ENCODE results near the gene CRHR1. TPM values are rescaled to one million over a fixed set of nuclear protein-coding genes. Genes with fewer than 3 reads are reported as not detected.

The CRHR1 gene
- total and polyA plus RNA-seq, 2 of the 4 experiments (the other 2 are of a cell fraction) = not detected

DNA sequence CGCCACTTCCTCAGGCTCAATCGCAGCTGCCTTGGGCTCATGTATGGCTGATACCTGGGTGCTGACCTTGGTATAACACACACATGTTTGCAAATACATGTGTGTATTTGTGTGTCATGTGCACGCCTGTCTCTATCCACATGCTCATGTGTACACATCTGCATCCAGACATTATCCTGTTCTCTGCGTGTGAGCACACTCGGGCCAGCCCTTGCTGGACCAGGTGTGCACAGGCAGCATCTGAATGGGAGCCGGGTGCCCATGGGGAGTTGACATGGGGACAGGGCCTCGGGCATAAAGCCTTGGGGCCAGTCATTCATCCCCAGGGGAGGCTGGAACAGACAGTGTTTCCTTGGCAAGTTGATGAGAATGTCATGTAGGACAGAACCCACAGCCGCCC is 29.1 kb upstream of the CRHR1 start:
- WGBS, 2 experiments (ENCODE audit: extremely low coverage in 2 of 2, insufficient read length in 1 of 2) = 73% methylated on average over 2 of the region's 8 CpGs; no CpG with 5 or more reads in 1 of the 2 experiments
- intact Hi-C loops (cut with micrococcal nuclease) = no loop called here
- BruUV-seq (replicated peaks) = no TSS peak

More for the DNA sequence above, 29.1 kb upstream of the CRHR1 start:
- ChIA-PET CTCF (no interaction called here), POLR2A (ENCODE audit: unreplicated experiment) (no interaction called here)
- TF ChIP-seq FOS (IDR thresholded peaks at IDR 0.05; ENCODE audit: low read depth, low read length) (no peak), CEBPB (IDR thresholded peaks at IDR 0.05; ENCODE audit: low read depth, low read length) (no peak)
- TF ChIP-seq, protein P1, sequence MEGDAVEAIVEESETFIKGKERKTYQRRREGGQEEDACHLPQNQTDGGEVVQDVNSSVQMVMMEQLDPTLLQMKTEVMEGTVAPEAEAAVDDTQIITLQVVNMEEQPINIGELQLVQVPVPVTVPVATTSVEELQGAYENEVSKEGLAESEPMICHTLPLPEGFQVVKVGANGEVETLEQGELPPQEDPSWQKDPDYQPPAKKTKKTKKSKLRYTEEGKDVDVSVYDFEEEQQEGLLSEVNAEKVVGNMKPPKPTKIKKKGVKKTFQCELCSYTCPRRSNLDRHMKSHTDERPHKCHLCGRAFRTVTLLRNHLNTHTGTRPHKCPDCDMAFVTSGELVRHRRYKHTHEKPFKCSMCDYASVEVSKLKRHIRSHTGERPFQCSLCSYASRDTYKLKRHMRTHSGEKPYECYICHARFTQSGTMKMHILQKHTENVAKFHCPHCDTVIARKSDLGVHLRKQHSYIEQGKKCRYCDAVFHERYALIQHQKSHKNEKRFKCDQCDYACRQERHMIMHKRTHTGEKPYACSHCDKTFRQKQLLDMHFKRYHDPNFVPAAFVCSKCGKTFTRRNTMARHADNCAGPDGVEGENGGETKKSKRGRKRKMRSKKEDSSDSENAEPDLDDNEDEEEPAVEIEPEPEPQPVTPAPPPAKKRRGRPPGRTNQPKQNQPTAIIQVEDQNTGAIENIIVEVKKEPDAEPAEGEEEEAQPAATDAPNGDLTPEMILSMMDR (conservative IDR thresholded peaks at IDR 0.05; ENCODE audit: low read depth, low read length) = no peak
- Histone ChIP-seq H2BK15ac (ENCODE audit: low read depth, low read length) (no peak overlapping the region), H3K27me3 (ENCODE audit: control insufficient read depth, insufficient read depth, low read length) (peaks cover 15% of the 10 kb centered on the region; the same call in 1 of the 2 replicates), H2BK5ac (ENCODE audit: low read depth, low read length, poor library complexity, severe bottlenecking) (no peak overlapping the region), H2AK5ac (ENCODE audit: low read depth, low read length) (no peak overlapping the region), H3K56ac (ENCODE audit: extremely low read depth, insufficient read depth, low read length) (no peak overlapping the region), H3K9me1 (ENCODE audit: insufficient read depth, low read length) (no peaks in the 10 kb centered on the region), H4K91ac (ENCODE audit: insufficient read depth, low read depth, low read length) (no peak overlapping the region), H4K5ac (ENCODE audit: low read depth, low read length) (no peak overlapping the region), H3K4me3 (ENCODE audit: insufficient read depth, low read depth, low read length) (no peak overlapping the region), H3K79me1 (ENCODE audit: low read depth in 1 of 2, low read length in 2 of 2) (no peaks in the 10 kb centered on the region), H3K4me1 (ENCODE audit: control insufficient read depth, insufficient read depth, low read length) (no peaks in the 10 kb centered on the region), H3K9ac (ENCODE audit: low read depth, low read length) (no peak overlapping the region), H2AK9ac (replicated peaks; ENCODE audit: low read depth, low read length, poor library complexity) (no peak overlapping the region), H3K4me2 (ENCODE audit: low read depth, low read length) (no peak overlapping the region), H3K18ac (ENCODE audit: low read depth, low read length) (no peak overlapping the region), H2BK120ac (ENCODE audit: low read depth, low read length) (no peak overlapping the region), H3K36me3 (ENCODE audit: control insufficient read depth, insufficient read depth, low read length) (no peaks in the 10 kb centered on the region), H3K14ac (replicated peaks; ENCODE audit: low read depth, low read length) (no peak overlapping the region), H2BK20ac (ENCODE audit: low read depth, low read length) (no peak overlapping the region), H3K27ac (ENCODE audit: insufficient read depth, low read length) (no peak overlapping the region), H2AFZ (replicated peaks; ENCODE audit: low read length, poor library complexity) (no peak overlapping the region), H4K20me1 (ENCODE audit: insufficient read depth, low read length) (no peaks in the 10 kb centered on the region), H3K4ac (ENCODE audit: low read depth, low read length) (no peak overlapping the region), H4K8ac (ENCODE audit: low read depth in 2 of 2, low read length in 2 of 2) (no peak overlapping the region), H3K9me3 (ENCODE audit: control insufficient read depth, insufficient read depth, low read length) (no peaks in the 10 kb centered on the region), H3K23ac (ENCODE audit: low read depth, low read length) (no peak overlapping the region)
- dilution Hi-C loops (cut with HindIII; ENCODE audit: low sequenced_read_pairs, unreplicated experiment) (no loop called here), in situ Hi-C loops (cut with MboI; ENCODE audit: low sequenced_read_pairs) (no loop called here)
- DNase-seq (no peak), ATAC-seq (ENCODE audit: low read depth) (no peak)
